C4-2B (cell line): ENCODE measurements around the gene PRR20G.

Experiments
- H3K27ac ChIP-seq: fragments of 450-650 bp; 2 replicates; pipeline ENCODE4 v1.5.1; 2017
- ZFX ChIP-seq: fragments of 450-650 bp; IDR thresholded peaks from 2 replicates; pipeline ENCODE4 v1.6.1; 2017
- TF ChIP-seq, protein P1 (sequence below): fragments of 450-650 bp; conservative IDR thresholded peaks from 2 replicates; pipeline ENCODE4 v1.5.1; 2017; ENCODE audit warnings: mild to moderate bottlenecking

Gene PRR20G

DNA sequence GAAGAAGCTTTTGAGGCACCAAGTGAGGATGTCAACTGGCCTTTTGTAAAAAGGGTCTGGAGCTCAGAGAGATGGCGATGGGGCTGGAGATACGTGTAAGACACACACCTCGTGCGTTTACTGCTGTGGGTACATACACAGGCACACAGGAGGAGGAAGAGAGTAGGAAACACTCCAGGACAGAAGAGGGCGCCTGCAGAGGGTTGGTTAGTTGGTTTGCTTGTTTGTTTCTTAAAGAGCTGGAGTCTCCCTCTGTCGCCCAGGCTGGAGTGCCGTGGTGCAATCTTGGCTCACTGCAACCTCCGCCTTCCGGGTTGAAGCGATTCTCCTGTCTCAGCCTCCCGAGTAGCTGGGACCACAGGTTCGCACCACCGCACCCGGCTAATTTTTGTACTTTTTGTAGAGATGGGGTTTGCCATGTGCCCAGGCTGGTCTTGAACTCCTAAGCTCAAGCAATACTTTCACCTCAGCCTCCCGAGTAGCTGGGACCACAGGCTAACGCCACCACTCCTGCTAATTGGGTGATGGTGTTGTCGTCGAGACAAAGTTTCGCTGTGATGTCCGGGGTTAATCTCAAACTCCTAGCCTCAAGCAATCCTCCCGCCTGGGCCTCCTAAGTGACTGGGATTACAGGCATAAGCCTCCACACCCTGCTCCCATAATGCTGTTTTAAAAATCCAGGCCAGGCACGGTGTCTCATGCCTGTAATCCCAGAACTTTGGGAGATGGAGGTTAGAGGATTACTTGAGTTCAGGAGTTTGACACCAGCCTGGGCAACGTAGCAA is 1.3 kb upstream of the PRR20G start:
- no peak for TF ChIP-seq ZFX
- TF ChIP-seq, protein P1, sequence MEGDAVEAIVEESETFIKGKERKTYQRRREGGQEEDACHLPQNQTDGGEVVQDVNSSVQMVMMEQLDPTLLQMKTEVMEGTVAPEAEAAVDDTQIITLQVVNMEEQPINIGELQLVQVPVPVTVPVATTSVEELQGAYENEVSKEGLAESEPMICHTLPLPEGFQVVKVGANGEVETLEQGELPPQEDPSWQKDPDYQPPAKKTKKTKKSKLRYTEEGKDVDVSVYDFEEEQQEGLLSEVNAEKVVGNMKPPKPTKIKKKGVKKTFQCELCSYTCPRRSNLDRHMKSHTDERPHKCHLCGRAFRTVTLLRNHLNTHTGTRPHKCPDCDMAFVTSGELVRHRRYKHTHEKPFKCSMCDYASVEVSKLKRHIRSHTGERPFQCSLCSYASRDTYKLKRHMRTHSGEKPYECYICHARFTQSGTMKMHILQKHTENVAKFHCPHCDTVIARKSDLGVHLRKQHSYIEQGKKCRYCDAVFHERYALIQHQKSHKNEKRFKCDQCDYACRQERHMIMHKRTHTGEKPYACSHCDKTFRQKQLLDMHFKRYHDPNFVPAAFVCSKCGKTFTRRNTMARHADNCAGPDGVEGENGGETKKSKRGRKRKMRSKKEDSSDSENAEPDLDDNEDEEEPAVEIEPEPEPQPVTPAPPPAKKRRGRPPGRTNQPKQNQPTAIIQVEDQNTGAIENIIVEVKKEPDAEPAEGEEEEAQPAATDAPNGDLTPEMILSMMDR, result peak; percentile 30
- H3K27ac ChIP-seq, result no peak overlapping the region

DNA sequence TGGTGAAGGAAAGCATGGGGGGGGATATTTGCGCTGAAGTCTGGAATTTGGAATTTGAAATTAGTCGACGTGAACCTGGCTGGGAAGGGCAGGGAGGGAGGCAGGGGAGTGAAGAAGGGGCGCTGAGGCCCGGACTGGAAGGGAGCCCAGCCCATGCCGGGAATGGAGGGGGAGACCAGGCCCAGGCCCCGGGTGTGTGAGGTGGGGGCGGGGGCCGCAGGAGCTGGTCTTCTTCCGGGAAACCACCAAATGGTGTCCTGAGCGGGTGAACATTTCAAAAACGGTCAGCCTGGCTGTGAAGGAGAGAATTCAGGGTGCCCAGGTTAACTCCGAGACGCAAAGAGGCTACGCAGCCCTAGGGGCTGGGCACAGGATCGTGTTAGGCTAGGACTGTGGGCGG is 497 bp upstream of the PRR20G start:
- no peak overlapping the region for H3K27ac ChIP-seq

DNA sequence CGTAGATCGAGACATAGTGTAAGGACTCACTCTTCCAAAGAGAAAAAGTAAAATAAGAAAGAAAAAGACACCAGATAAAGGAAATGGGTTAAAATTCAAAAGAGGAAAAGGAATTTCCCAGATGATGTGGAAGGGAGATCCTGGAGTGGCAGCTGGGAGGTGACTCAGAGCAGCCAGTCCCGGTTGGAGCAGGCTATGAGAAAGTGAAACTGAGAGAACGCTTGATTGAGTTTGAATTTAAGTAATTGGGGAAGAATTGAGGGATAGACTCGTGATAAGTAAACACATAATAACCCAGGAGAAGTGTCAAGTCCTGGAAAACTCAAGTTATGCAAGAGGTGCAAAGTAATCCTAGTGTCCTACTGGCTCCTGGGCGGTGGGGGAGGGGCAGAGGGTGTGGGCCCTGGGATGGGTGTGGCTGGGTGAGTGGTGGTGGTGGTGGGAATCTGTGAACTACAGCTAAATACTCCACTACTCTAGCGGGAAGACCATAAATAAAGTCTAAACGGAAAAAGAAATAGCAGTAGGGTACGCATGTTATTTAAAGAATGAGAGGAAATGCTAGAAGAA is 1.2 kb downstream of the PRR20G start:
- no peak for TF ChIP-seq ZFX
- TF ChIP-seq, protein P1, result no peak
- H3K27ac ChIP-seq, result no peak overlapping the region

More for the DNA sequence above, 497 bp upstream of the PRR20G start:
- TF ChIP-seq ZFX, result no peak
- TF ChIP-seq, protein P1, result no peak

DNA sequence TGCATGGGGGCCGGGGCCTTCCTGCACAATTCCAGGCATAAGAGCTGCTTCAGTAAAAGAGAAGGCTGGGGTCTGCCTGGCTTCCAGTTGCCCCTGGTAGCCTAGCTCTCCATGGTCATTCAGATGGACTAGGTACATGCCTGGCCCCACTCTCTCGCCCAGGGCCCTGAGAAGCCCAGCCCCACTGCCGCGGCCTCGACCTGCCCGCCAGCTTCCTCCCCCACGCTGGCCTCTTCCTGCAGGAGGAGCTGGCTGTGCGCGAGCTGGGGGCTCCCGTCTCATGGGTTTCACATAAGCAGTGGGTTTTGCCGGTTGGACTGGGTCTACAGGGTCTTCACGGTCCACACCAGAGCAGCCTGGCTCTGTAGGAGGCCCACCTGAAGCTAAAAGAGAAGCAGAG is 3.6 kb downstream of the PRR20G start:
- TF ChIP-seq, protein P1, result no peak
- TF ChIP-seq ZFX, result no peak

DNA sequence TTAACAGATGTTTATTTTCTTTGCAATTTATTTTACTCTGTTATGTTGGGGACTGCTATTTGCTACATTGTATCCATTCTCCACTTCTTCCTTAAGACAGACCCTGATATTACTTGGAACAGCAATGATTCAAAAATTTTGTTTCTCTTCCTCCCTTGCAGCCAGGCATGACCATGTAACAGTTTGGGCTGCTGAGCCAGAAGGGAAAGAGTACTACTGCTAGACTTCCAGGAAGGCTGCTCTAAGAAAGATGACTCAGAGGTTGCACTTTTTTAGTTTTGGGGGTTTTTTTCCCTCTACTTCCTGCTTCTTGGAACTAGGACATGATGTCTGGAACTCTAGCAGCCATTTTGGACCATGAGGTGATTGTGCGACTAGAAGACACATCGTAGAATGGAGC is 10.3 kb downstream of the PRR20G start:
- no peak overlapping the region for H3K27ac ChIP-seq
- no peak for TF ChIP-seq ZFX
- TF ChIP-seq, protein P1, result no peak

More for the DNA sequence above, 3.6 kb downstream of the PRR20G start:
- no peak overlapping the region for H3K27ac ChIP-seq

DNA sequence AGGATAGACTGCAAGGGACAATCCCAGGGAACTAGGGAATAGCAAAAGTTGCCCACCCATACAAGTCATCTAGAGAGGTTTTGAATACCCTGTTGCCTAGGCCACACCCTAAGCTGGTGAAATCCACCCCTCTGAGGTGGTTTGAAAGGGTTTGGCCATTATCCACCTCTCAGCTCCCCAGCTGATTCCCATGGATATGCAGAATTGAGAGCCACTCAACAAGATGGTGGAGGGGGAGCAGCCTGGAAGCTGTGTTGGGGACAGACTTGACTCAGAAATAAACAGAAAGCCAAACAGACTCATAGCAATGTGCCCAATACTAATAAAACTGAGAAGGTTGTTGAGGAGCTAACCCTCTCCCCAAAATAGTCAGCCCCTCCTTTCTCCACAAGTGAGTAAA is 10.9 kb downstream of the PRR20G start:
- TF ChIP-seq ZFX, result no peak
- TF ChIP-seq, protein P1, result no peak
- H3K27ac ChIP-seq, result no peak overlapping the region

DNA sequence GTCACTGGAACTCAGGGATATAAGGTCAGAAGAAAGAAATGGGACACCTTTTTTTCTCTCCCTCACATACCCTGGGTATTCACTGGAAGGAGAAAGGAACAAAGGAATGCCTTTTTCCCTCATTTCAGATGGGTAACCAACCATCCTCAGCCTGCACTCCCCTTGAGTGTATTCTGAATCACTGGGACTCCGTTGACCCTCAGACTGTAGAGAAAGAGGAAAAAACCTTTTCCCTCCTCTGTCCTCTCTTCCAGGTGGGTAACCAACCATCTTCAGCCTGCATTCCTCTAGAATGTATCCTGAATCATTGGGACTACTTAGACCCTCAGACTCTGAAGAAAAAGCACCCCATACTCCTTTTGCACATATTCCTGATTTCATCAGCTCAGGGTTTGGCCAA is 11.4 kb downstream of the PRR20G start:
- H3K27ac ChIP-seq, result no peak overlapping the region
- no peak for TF ChIP-seq ZFX
- TF ChIP-seq, protein P1, result no peak
